C4-2B (cell line): Measurements from ENCODE around the gene QRFP.

ENCODE experiments used
- ZFX ChIP-seq: fragments of 450-650 bp; IDR thresholded peaks from 2 replicates; pipeline ENCODE4 v1.6.1; 2017
- TF ChIP-seq, protein P1 (sequence below): fragments of 450-650 bp; conservative IDR thresholded peaks from 2 replicates; pipeline ENCODE4 v1.5.1; 2017; ENCODE audit warnings: mild to moderate bottlenecking

DNA sequence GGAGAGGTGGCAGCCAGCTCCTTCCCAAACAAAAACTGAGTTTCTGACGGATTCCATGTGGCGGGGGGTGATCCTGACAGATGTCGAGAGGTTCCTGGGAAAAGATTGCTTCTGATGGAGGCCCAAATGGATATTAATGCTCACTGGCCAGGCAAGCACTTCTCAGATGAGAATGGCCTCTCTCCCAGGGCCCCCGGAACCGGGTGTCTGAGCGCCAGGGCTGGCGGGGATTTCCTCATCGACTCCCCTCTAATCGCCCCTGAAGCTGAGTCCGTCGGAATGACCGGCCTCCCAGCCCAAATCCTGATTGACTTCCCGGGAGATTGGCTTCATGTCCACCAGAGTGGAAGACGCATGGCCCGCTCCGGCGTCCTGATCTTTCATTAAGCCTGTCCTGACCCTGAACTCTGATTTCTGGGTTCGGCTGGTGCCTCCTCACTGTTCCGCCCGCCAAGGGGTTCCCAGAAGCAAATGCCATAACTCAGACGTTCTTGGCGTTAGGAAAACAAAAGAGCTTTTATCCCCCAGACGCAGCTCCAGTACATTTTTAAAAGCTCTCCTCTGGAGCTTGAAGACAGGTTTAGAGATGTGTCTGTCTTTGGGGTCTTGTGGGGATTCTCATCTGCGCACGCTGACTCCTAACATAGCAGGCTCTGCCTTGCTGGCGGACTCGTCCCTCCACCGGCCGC, 24.8 kb upstream of the QRFP start:
- TF ChIP-seq, protein P1, sequence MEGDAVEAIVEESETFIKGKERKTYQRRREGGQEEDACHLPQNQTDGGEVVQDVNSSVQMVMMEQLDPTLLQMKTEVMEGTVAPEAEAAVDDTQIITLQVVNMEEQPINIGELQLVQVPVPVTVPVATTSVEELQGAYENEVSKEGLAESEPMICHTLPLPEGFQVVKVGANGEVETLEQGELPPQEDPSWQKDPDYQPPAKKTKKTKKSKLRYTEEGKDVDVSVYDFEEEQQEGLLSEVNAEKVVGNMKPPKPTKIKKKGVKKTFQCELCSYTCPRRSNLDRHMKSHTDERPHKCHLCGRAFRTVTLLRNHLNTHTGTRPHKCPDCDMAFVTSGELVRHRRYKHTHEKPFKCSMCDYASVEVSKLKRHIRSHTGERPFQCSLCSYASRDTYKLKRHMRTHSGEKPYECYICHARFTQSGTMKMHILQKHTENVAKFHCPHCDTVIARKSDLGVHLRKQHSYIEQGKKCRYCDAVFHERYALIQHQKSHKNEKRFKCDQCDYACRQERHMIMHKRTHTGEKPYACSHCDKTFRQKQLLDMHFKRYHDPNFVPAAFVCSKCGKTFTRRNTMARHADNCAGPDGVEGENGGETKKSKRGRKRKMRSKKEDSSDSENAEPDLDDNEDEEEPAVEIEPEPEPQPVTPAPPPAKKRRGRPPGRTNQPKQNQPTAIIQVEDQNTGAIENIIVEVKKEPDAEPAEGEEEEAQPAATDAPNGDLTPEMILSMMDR, result no peak
- TF ChIP-seq ZFX, result no peak
